CD14-positive monocyte (primary cell): ENCODE results near the gene LUC7L2. TPM values are rescaled to one million over a fixed set of nuclear protein-coding genes. Genes with fewer than 3 reads are reported as not detected.

Experiments used
- DNase-seq, 3 donors: peaks; one replicate each; pipeline ENCODE4 v3.0.0-alpha.2; 2011 to 2022
- H2AFZ ChIP-seq: 2 replicates; pipeline ENCODE4 v1.6.0; 2012; ENCODE audit warnings: mild to moderate bottlenecking, low read depth, low read length, inconsistent platforms; ENCODE audit not compliant: insufficient read depth, poor library complexity, severe bottlenecking
- H3K27ac ChIP-seq, 2 donors: 1 replicate in 1 of 2; 2 replicates in 1 of 2; pipeline ENCODE4 v1.5.1; 2012 to 2013; ENCODE audit warnings: low read length in 2 of 2, control low read depth in 1 of 2, inconsistent platforms in 1 of 2, low read depth in 1 of 2, mild to moderate bottlenecking in 1 of 2
- H3K27me3 ChIP-seq, 2 donors: one replicate each; pipeline versions ENCODE4 v1.6.0 to v1.6.1; 2011 to 2013; ENCODE audit warnings: low read length in 2 of 2; ENCODE audit not compliant: control insufficient read depth in 2 of 2, insufficient read depth in 2 of 2
- H3K36me3 ChIP-seq, 2 donors: replicated peaks in 1 of 2; 1 replicate in 1 of 2; 2 replicates in 1 of 2; pipeline versions ENCODE4 v1.5.1 to v1.6.1; 2012 to 2013; ENCODE audit warnings: low read length in 2 of 2, control low read depth in 1 of 2, inconsistent platforms in 1 of 2, mild to moderate bottlenecking in 1 of 2; ENCODE audit not compliant: insufficient read depth in 2 of 2, control insufficient read depth in 1 of 2
- H3K4me1 ChIP-seq, 2 donors: 1 replicate in 1 of 2; 2 replicates in 1 of 2; pipeline versions ENCODE4 v1.5.1 to v1.6.1; 2012 to 2013; ENCODE audit warnings: low read length in 2 of 2, control low read depth in 1 of 2, inconsistent platforms in 1 of 2, mild to moderate bottlenecking in 1 of 2, moderate library complexity in 1 of 2; ENCODE audit not compliant: insufficient read depth in 2 of 2, control insufficient read depth in 1 of 2
- H3K4me2 ChIP-seq: replicated peaks from 2 replicates; pipeline ENCODE3; 2012; ENCODE audit warnings: low read length, moderate library complexity, mild to moderate bottlenecking; ENCODE audit not compliant: poor library complexity, severe bottlenecking; ENCODE audit errors: extremely low read depth
- H3K4me3 ChIP-seq, 3 experiments: fragments of 200-600 bp in 1 of 3; sonication (generic) in 1 of 3; replicated peaks in 1 of 3; 1 replicate in 2 of 3; 2 replicates in 1 of 3; pipeline ENCODE4 v1.5.1; 2011 to 2013; ENCODE audit warnings: low read length in 3 of 3, mild to moderate bottlenecking in 3 of 3, control low read depth in 2 of 3, low read depth in 2 of 3, inconsistent platforms in 1 of 3, moderate library complexity in 1 of 3
- H3K79me2 ChIP-seq: 2 replicates; pipeline ENCODE4 v1.6.0; 2012; ENCODE audit warnings: mild to moderate bottlenecking, control low read depth, inconsistent platforms, low read length, moderate library complexity; ENCODE audit not compliant: insufficient read depth
- H3K9ac ChIP-seq: 2 replicates; pipeline ENCODE4 v1.6.0; 2017; ENCODE audit warnings: low read length, mild to moderate bottlenecking; ENCODE audit not compliant: insufficient read depth, poor library complexity, severe bottlenecking
- H3K9me3 ChIP-seq, 2 donors: replicated peaks in 1 of 2; 1 replicate in 1 of 2; 2 replicates in 1 of 2; pipeline versions ENCODE4 v1.5.1 to v1.6.1; 2012 to 2013; ENCODE audit warnings: low read length in 2 of 2, control low read depth in 1 of 2; ENCODE audit not compliant: control insufficient read depth in 1 of 2, insufficient read depth in 1 of 2
- H4K20me1 ChIP-seq: 2 replicates; pipeline ENCODE4 v1.6.0; 2012; ENCODE audit warnings: mild to moderate bottlenecking, low read length, control low read depth, moderate library complexity; ENCODE audit not compliant: insufficient read depth
- H3K27ac Mint-ChIP-seq, 7 donors: one replicate each; pipeline ENCODE4 v1.8.0; 2020; ENCODE audit warnings: mild to moderate bottlenecking in 7 of 7, mixed read lengths in 7 of 7, moderate library complexity in 6 of 7, inconsistent platforms in 2 of 7
- H3K27me3 Mint-ChIP-seq, 3 donors: one replicate each; pipeline ENCODE4 v1.8.0; 2021 to 2022; ENCODE audit warnings: low read depth in 3 of 3, mild to moderate bottlenecking in 3 of 3, mixed read lengths in 3 of 3, moderate library complexity in 3 of 3, inconsistent platforms in 1 of 3
- H3K36me3 Mint-ChIP-seq, 2 donors: one replicate each; pipeline ENCODE4 v1.8.0; 2020; ENCODE audit warnings: mixed read lengths in 2 of 2, inconsistent platforms in 1 of 2, mild to moderate bottlenecking in 1 of 2
- H3K4me1 Mint-ChIP-seq: one replicate; pipeline ENCODE4 v1.8.0; 2020; ENCODE audit warnings: mild to moderate bottlenecking, mixed read lengths
- H3K4me3 Mint-ChIP-seq, 2 donors: one replicate each; pipeline ENCODE4 v1.8.0; 2020; ENCODE audit warnings: mild to moderate bottlenecking in 2 of 2, mixed read lengths in 2 of 2, moderate library complexity in 1 of 2
- H3K9me3 Mint-ChIP-seq, 7 donors: one replicate each; pipeline ENCODE4 v1.8.0; 2020 to 2022; ENCODE audit warnings: mixed read lengths in 7 of 7, mild to moderate bottlenecking in 6 of 7, moderate library complexity in 6 of 7, inconsistent platforms in 2 of 7
- CTCF ChIP-seq: fragments of 200-600 bp; IDR thresholded peaks from one replicate; pipeline ENCODE4 v1.8.0; 2022; ENCODE audit warnings: antibody characterized with exemption, mild to moderate bottlenecking
- WGBS: methylation state at CpG from one replicate; pipeline ENCODE4 v1.1.5; 2013; ENCODE audit warnings: missing lambda C conversion rate; ENCODE audit not compliant: insufficient coverage; 5-methylcytosine and 5-hydroxymethylcytosine counted together
- intact Hi-C, 2 donors: fragments of 100-400 bp; cut with micrococcal nuclease; formaldehyde crosslinking; loops; one replicate each; pipeline versions ENCODE4 v1.15.0 to v1.15.1; 2023
- polyA plus RNA-seq, 3 donors: library from polyadenylated mRNA; depleted of rRNA in 1 of 3; unstranded in 2 of 3; stranded (reverse) in 1 of 3; fragments of 300-500 nt in 2 of 3; fragments of >200 nt in 1 of 3; fragmentation: Illumina TruSeq in 2 of 3; gene quantifications; 1 replicate in 2 of 3; 2 replicates in 1 of 3; pipeline ENCODE4 v1.2.3, GENCODE V29; 2012 to 2021

The LUC7L2 gene
- polyA plus RNA-seq, 3 donors = 24.7 to 54.5 (median 26.8) TPM

- DNase-seq = no peak
Observed at GRCh38 chr7:139340808-139341057, 19.0 kb upstream of the LUC7L2 start.

GRCh38 chr7:139341058-139341775 is 18.5 kb upstream of the LUC7L2 start, which contains the start of gene FMC1:
FMC1 (plus strand) TSS chr7:139341337; CDS start chr7:139341385, 48 bp downstream.
- peaks cover 3 to 10% (median 7%) of the 10 kb centered on the region in 7 donors for H3K9me3 Mint-ChIP-seq
- H3K4me1 ChIP-seq = peaks cover 13 to 19% of the 10 kb centered on the region in 2 donors
- peak within 1 kb of the TSS; percentile 97 to 99 (median 99) for H3K27ac Mint-ChIP-seq
- under 1% methylated on average over 45 of the region's 54 CpGs for WGBS
- H2AFZ ChIP-seq = peak within 1 kb of the TSS; percentile 95
- peak; percentile 40 for TF ChIP-seq CTCF
- H3K4me2 ChIP-seq = peak within 1 kb of the TSS; percentile 89
- peaks cover 0 to 7% (median 0%) of the 10 kb centered on the region in 3 donors for H3K27me3 Mint-ChIP-seq
- H4K20me1 ChIP-seq = no peaks in the 10 kb centered on the region
- H3K9me3 ChIP-seq = peaks cover 0 to 3% of the 10 kb centered on the region in 2 donors
- H3K36me3 Mint-ChIP-seq = peaks cover 1 to 4% of the 10 kb centered on the region in 2 donors
- H3K4me3 Mint-ChIP-seq = peak within 1 kb of the TSS; percentile 92 to 93
- intact Hi-C loops = loop anchor here in 1 of 2 donors (2.0 to 10.0 kb wide), 3 partner anchors 20 to 226 kb away; partner anchors contain the start of gene UBN2
- peak; percentile 83 to 89 (median 85) for DNase-seq
- peak within 1 kb of the TSS; percentile 98 to 99 for H3K27ac ChIP-seq
- peak within 1 kb of the TSS; percentile 89 to 96 (median 91) for H3K4me3 ChIP-seq
- peaks cover 26% of the 10 kb centered on the region for H3K79me2 ChIP-seq
- peak within 1 kb of the TSS; percentile 96 for H3K9ac ChIP-seq
- H3K27me3 ChIP-seq = no peaks in the 10 kb centered on the region
- H3K36me3 ChIP-seq = peaks cover under 1 to 3% of the 10 kb centered on the region in 2 donors
- peaks cover 11% of the 10 kb centered on the region for H3K4me1 Mint-ChIP-seq

More at GRCh38 chr7:139340808-139341057, 19.0 kb upstream of the LUC7L2 start:
- peak overlapping the region; percentile 89 for H3K4me2 ChIP-seq
- H3K9me3 Mint-ChIP-seq = peaks cover 3 to 10% (median 7%) of the 10 kb centered on the region in 7 donors
- H3K36me3 Mint-ChIP-seq = no peaks in the 10 kb centered on the region
- peaks cover 13 to 19% of the 10 kb centered on the region in 2 donors for H3K4me1 ChIP-seq
- peak overlapping the region; percentile 96 for H3K9ac ChIP-seq
- peaks cover 0 to 7% (median 0%) of the 10 kb centered on the region in 3 donors for H3K27me3 Mint-ChIP-seq
- H4K20me1 ChIP-seq = no peaks in the 10 kb centered on the region
- no peak for TF ChIP-seq CTCF
- H3K9me3 ChIP-seq = peaks cover 0 to 3% of the 10 kb centered on the region in 2 donors
- H3K4me1 Mint-ChIP-seq = peaks cover 11% of the 10 kb centered on the region
- H3K4me3 ChIP-seq = peak overlapping the region; percentile 89 to 96 (median 91)
- H3K36me3 ChIP-seq = no peaks in the 10 kb centered on the region
- peaks cover 26% of the 10 kb centered on the region for H3K79me2 ChIP-seq
- H3K4me3 Mint-ChIP-seq = peak overlapping the region; percentile 92 to 93
- intact Hi-C loops = loop anchor here (1.0 to 10.0 kb wide), 4 partner anchors 19 to 226 kb away; partner anchors contain the start of genes LUC7L2 (in 1 of the 2) and UBN2 (in 1 of the 2)
- peak overlapping the region; percentile 98 to 99 for H3K27ac ChIP-seq
- H3K27ac Mint-ChIP-seq = peak overlapping the region; percentile 97 to 99 (median 99)
- 0% methylated on average over 5 of the region's 9 CpGs for WGBS
- H3K27me3 ChIP-seq = no peaks in the 10 kb centered on the region
- peak overlapping the region; percentile 95 for H2AFZ ChIP-seq
